GM10266 (cell line): ENCODE results near the gene SLC1A3.

Experiments
- DNase-seq: peaks from one replicate; pipeline ENCODE4 v3.0.0; 2012; ENCODE audit errors: extremely low spot score
- TF ChIP-seq, protein P1 (sequence below): IDR thresholded peaks from 2 replicates; pipeline ENCODE4 v1.5.1; 2012; ENCODE audit warnings: mild to moderate bottlenecking, low read depth; ENCODE audit not compliant: control insufficient read depth, insufficient read depth; ENCODE audit errors: missing control alignments

Gene SLC1A3

DNA sequence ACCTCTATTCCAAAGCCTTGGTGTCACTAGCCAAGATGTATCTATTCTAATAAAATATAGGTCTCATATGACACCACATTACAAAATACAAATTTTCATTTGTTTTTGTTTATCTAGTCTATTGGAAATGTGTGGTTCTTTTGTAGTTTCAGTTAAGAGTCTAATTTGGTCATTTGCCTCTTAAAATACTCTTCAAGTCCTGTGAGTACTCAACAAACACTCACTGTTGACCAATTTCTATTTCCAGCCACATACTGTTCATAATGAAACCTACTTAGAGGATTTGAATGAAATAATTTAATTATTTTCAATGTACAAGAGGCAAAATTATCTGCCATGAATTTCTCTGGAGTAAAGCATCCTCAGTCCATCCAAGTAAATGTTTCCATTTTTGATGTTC is 40.6 kb downstream of the SLC1A3 start:
- DNase-seq = peak; percentile 33
- TF ChIP-seq, protein P1, sequence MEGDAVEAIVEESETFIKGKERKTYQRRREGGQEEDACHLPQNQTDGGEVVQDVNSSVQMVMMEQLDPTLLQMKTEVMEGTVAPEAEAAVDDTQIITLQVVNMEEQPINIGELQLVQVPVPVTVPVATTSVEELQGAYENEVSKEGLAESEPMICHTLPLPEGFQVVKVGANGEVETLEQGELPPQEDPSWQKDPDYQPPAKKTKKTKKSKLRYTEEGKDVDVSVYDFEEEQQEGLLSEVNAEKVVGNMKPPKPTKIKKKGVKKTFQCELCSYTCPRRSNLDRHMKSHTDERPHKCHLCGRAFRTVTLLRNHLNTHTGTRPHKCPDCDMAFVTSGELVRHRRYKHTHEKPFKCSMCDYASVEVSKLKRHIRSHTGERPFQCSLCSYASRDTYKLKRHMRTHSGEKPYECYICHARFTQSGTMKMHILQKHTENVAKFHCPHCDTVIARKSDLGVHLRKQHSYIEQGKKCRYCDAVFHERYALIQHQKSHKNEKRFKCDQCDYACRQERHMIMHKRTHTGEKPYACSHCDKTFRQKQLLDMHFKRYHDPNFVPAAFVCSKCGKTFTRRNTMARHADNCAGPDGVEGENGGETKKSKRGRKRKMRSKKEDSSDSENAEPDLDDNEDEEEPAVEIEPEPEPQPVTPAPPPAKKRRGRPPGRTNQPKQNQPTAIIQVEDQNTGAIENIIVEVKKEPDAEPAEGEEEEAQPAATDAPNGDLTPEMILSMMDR = no peak

DNA sequence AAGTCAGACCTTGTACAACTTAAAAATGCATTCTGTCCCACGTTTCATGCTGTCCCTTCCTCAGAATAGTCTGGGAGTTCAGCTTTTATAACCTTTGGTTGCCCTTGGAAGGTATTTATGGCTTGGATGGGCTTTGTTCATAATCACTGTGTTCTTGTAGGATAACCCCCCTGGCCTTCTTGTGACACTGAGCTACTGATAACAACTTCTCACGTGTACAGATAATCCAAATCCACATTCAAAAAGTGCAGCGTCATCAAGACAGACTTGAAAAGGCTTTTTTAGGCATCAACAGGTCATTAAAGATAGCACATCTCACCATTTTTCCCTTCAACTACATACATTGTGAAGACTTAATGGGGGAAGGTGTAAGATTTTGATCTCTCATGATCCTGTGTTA is 42.0 kb downstream of the SLC1A3 start:
- TF ChIP-seq, protein P1 = no peak
- DNase-seq = no peak

DNA sequence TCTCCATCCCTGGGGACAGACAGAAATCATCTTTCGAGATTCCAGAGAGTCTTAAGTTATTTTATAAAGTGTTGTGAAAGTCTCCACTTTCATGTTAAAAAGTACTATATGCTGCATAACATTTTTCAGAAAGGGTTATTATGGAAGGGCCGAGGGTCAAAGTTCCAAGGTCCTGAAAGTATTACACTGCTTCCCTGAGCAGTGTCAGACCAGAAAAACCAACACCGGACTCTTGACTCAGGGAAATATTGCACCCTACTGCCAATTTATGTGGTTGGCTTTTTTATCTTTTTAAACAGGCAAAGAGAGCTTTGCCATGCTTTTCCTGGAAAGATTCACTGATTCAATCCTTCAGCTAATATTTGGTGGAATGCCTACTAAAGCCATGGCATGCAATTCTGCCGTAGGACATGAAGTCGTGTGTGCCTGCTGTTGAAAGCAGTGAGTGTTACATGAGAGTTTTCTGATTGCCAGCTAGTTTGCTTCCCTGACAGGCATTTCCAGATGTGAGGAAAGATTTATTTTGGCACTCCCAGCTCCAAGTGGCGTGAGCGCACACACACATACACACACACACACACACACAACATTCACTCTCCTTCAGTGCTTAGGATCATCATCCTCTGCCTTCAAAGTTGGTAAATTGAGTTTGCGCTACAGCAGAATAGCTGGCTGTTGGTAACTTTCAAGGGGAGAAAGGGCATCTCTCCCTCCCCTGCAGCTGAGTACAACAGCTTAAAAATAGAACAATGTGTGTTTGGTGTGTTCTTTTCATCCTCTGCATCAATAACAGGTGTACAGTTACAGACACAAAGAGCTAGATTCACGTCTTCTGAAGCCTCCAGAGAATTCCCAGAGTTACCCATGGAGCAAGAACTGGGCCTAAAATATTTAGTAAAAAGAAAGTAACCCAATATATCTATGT is 45.6 kb downstream of the SLC1A3 start:
- no peak for DNase-seq

DNA sequence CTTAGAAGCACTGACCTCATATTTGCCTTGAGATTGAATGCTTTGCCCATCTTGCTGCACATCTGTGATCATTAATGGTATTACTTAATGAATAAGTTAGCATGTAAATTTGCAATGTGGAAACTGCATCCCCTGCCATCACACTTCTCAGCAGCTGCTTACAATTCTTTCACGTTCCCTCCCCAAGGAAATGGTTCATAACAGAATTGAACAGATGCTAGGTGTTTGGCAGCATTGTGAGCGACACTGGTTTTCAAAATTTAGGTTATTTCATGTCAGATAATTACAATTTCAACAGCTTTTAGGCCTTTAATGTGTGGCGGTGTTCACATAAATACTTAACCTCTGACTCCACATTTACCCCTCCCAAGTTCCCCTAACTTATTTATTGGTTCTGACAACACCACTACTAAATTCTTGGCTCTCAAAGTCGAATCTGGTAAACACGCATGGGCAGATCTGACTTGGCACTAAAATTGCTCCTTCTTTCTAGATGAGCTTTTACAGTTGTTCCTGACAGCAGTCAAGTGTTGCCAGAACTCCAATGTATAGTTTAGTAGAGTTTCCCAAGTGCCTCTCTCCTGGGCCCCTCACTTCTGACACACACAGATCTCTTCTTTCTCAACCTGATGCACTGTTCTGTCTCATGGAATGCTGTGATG is 46.8 kb downstream of the SLC1A3 start:
- no peak for DNase-seq
- TF ChIP-seq, protein P1 = no peak

More for the DNA sequence above, 45.6 kb downstream of the SLC1A3 start:
- TF ChIP-seq, protein P1 = no peak

DNA sequence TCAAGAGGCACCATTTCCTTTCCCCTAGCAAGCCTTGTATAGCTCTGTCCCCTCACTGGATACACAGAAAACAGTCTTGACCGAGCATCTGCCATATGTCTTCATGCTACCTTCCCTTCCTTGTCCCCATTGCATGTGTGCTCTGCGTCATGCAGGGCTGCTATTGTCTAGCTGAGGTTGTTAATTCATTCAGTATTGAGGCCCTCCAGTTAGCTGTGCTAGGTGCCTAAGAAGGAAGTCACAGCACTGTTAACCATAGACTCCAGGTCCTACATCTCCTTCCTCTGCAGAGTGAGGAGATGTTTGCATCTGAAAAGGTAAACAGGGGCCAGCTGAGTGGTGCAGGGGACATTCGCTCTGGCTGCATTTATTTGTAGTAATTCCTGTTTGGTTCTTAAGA is 48.2 kb downstream of the SLC1A3 start:
- TF ChIP-seq, protein P1 = no peak
- no peak for DNase-seq

DNA sequence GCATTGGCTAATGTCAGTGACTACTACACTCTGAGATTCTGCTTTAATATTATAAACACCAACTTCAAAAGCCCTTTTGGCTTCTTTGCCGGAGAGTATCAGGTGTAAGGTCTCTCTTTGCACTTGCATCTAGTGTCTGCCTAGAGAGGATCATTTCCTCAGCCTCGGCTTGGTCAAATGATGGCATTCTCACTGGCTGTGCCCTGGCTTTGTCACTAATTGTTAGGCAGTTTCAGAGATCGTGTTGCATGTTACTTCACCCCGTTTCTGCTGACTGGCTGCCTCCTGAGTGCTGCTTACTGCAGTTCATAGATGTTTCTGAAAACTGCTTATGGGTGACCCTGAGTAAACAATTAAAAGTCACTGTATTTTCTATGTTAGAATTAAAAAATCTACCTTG is 48.8 kb downstream of the SLC1A3 start:
- no peak for DNase-seq
- TF ChIP-seq, protein P1 = no peak

DNA sequence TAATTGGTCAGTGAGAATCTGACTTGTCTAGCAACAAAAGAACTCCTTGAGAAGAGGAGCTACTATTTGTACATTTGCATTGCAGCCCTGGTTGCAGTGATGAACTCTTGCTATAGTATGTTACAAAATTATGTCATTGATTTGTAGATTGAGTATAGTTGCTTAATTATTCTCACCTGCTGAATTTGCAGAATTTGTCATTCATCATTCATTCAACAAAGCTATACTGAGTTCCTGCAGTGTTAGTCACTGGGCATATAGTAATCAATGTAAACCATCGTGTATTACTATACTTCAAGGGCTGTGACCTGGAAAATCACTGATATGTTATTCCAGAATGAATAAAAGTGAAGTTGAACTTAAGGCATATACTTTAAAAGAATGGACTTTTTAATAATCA is 50.1 kb downstream of the SLC1A3 start:
- TF ChIP-seq, protein P1 = no peak
- DNase-seq = no peak
